Tibial nerve (tissue), 4 donors: ENCODE data around the gene TGM2. TPM values are rescaled to one million over a fixed set of nuclear protein-coding genes. Genes with fewer than 3 reads are reported as not detected.

Source experiments
- DNase-seq, 2 donors: peaks; one replicate each; pipeline ENCODE4 v3.0.0-alpha.2; 2019; ENCODE audit warnings: low spot score in 2 of 2
- H3K27ac ChIP-seq, 4 donors: fragments of 200-600 bp; sonication (generic) in 3 of 4; one replicate each; pipeline ENCODE4 v1.5.1; 2017 to 2019; ENCODE audit warnings: mild to moderate bottlenecking in 1 of 4
- H3K27me3 ChIP-seq, 2 donors: fragments of 200-600 bp; sonication (generic) in 1 of 2; one replicate each; pipeline versions ENCODE4 v1.5.1 to v1.6.0; 2017 to 2019
- H3K36me3 ChIP-seq, 3 donors: fragments of 200-600 bp; sonication (generic); one replicate each; pipeline ENCODE4 v1.5.1; 2018 to 2019
- H3K4me1 ChIP-seq, 4 donors: fragments of 200-600 bp; sonication (generic) in 3 of 4; one replicate each; pipeline ENCODE4 v1.5.1; 2017 to 2019
- H3K4me3 ChIP-seq, 4 donors: fragments of 200-600 bp; sonication (generic) in 3 of 4; one replicate each; pipeline ENCODE4 v1.5.1; 2017 to 2019; ENCODE audit warnings: mild to moderate bottlenecking in 1 of 4, moderate library complexity in 1 of 4
- H3K9me3 ChIP-seq, 4 donors: fragments of 200-600 bp; sonication (generic) in 3 of 4; one replicate each; pipeline ENCODE4 v1.5.1; 2017 to 2019
- EP300 ChIP-seq, 2 donors: sonication (generic); formaldehyde crosslinking; IDR thresholded peaks; one replicate each; pipeline ENCODE4 v1.6.1; 2017; ENCODE audit warnings: antibody characterized with exemption in 2 of 2, mild to moderate bottlenecking in 1 of 2
- POLR2A ChIP-seq, 2 donors: fragments of 450-650 bp; IDR thresholded peaks; one replicate each; pipeline ENCODE4 v1.6.1; 2017; ENCODE audit warnings: antibody characterized with exemption in 2 of 2, mild to moderate bottlenecking in 2 of 2, moderate library complexity in 2 of 2
- WGBS, 2 donors: methylation state at CpG; one replicate each; pipeline ENCODE4 v1.1.5; 2018; 5-methylcytosine and 5-hydroxymethylcytosine counted together
- total RNA-seq, 4 donors: library from RNA; depleted of rRNA; stranded (reverse); fragments of >200 nt; gene quantifications; one replicate each; pipeline ENCODE4 v1.1.0, GENCODE V29; 2016
- TF ChIP-seq, protein P1 (sequence below), 5 experiments: fragments of 200-600 bp in 3 of 5; fragments of 450-650 bp in 2 of 5; sonication (generic) in 3 of 5; IDR thresholded peaks; one replicate each; pipeline ENCODE4 v1.5.1; 2016 to 2019; ENCODE audit warnings: antibody characterized with exemption in 5 of 5, mild to moderate bottlenecking in 3 of 5, moderate library complexity in 2 of 5

Gene TGM2
- total RNA-seq, 4 donors from 2014 or later = 17.0 to 87.6 (median 55.8) TPM

DNA sequence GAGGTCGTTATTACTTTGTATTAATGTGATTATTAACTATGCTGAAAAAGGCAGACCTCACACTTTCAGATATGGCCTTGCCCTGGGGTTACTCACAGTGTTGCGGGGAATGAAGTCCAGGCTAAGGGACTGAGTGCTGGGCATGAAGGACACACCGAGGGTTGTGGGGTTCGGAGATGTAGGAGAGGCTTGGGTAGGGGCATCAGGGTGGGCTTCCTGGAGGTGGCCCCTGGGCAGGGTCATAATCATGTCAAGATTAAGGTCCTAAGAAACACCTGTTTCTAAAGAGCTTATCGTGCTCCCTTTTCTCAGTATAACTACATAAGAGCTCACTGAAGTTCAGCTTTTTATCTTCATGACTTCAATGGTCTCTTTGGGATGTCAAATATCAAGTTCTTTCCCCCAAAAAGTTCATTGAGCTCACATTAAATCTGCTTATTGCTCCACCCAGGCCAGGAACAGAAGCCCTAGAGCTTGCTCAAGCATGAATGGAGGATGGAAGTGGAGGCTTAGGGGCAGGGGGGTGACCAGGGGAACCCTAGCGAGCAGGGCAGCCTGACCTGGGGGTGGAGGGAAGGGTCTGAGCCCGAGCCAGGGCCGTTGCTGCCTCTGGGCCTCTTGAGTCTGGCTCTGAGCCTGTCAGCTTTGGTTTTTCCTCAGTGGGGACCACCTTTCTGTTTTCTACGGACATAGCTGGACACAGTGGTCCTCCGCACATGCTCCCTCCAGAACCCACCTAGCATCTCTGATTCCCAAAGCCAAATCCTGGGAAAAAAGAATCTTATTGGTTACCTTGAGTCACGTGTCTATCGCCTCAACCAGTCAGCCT, 37.3 kb upstream of the TGM2 start:
- Histone ChIP-seq H3K4me1 (peaks cover 0 to 4% (median 0%) of the 10 kb centered on the region in 4 donors), H3K36me3 (no peaks in the 10 kb centered on the region), H3K27me3 (no peaks in the 10 kb centered on the region), H3K4me3 (no peak overlapping the region), H3K9me3 (no peaks in the 10 kb centered on the region), H3K27ac (no peak overlapping the region)
- DNase-seq = no peak
- WGBS, 2 donors = 71 to 80% methylated on average over 12 of the region's 12 CpGs
- TF ChIP-seq, protein P1, sequence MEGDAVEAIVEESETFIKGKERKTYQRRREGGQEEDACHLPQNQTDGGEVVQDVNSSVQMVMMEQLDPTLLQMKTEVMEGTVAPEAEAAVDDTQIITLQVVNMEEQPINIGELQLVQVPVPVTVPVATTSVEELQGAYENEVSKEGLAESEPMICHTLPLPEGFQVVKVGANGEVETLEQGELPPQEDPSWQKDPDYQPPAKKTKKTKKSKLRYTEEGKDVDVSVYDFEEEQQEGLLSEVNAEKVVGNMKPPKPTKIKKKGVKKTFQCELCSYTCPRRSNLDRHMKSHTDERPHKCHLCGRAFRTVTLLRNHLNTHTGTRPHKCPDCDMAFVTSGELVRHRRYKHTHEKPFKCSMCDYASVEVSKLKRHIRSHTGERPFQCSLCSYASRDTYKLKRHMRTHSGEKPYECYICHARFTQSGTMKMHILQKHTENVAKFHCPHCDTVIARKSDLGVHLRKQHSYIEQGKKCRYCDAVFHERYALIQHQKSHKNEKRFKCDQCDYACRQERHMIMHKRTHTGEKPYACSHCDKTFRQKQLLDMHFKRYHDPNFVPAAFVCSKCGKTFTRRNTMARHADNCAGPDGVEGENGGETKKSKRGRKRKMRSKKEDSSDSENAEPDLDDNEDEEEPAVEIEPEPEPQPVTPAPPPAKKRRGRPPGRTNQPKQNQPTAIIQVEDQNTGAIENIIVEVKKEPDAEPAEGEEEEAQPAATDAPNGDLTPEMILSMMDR (IDR thresholded peaks at IDR 0.05) = no peak
- no peak for TF ChIP-seq POLR2A (IDR thresholded peaks at IDR 0.05)
- TF ChIP-seq EP300 (IDR thresholded peaks at IDR 0.05) = no peak

DNA sequence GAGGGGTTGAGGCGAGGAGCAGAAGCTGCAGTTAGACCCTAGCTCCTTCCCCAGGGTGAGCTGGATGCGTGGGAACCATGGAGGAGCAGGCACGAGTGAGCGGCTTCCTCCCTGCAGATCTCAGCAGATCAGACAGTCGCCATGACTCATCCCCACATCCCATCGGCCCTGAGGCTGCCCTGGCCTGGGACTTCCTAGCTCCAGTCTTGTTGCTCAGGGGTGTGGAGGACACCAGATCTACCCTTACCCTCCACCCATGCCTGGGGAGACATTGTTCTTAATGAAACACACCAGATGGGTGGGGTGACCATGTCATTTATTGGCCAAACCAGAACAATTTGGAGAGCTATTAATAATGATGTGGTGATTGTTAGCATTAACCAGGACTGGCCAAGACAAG, 36.3 kb upstream of the TGM2 start:
- TF ChIP-seq EP300 (IDR thresholded peaks at IDR 0.05) (no peak), POLR2A (IDR thresholded peaks at IDR 0.05) (no peak)
- TF ChIP-seq, protein P1 (IDR thresholded peaks at IDR 0.05) = no peak
- Histone ChIP-seq H3K4me3 (no peak overlapping the region), H3K4me1 (peaks cover 0 to 10% (median 0%) of the 10 kb centered on the region in 4 donors), H3K27ac (no peak overlapping the region), H3K9me3 (no peaks in the 10 kb centered on the region), H3K36me3 (no peaks in the 10 kb centered on the region), H3K27me3 (no peaks in the 10 kb centered on the region)
- DNase-seq = no peak
- WGBS, 2 donors = 68 to 73% methylated on average over 6 of the region's 6 CpGs

DNA sequence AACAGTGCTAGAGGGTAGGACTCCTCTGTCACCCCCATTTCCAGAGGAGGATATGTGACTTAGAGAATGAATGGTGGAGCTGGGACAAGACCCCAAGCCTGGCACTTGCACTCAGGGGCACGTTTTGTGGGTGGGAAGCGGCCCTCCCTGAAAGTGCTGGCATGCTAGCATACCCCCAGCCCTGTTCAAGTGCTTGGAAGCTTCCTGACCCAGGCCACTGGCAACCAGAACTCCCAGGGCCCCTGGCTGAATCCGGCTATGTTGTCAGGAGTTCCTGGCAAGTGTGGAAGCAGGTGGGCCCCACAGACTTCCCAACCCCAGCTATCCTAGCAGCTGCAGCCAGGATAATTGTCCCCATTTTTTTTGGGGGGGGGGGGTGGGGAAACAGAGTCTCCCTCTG, 35.6 kb upstream of the TGM2 start:
- Histone ChIP-seq H3K9me3 (no peaks in the 10 kb centered on the region), H3K27me3 (no peaks in the 10 kb centered on the region), H3K4me1 (peaks cover 0 to 13% (median 0%) of the 10 kb centered on the region in 4 donors), H3K27ac (no peak overlapping the region), H3K36me3 (no peaks in the 10 kb centered on the region), H3K4me3 (no peak overlapping the region)
- WGBS, 2 donors = 75 to 79% methylated on average over 3 of the region's 3 CpGs
- DNase-seq = no peak
- TF ChIP-seq EP300 (IDR thresholded peaks at IDR 0.05) (no peak), POLR2A (IDR thresholded peaks at IDR 0.05) (no peak)
- TF ChIP-seq, protein P1 (IDR thresholded peaks at IDR 0.05) = no peak

DNA sequence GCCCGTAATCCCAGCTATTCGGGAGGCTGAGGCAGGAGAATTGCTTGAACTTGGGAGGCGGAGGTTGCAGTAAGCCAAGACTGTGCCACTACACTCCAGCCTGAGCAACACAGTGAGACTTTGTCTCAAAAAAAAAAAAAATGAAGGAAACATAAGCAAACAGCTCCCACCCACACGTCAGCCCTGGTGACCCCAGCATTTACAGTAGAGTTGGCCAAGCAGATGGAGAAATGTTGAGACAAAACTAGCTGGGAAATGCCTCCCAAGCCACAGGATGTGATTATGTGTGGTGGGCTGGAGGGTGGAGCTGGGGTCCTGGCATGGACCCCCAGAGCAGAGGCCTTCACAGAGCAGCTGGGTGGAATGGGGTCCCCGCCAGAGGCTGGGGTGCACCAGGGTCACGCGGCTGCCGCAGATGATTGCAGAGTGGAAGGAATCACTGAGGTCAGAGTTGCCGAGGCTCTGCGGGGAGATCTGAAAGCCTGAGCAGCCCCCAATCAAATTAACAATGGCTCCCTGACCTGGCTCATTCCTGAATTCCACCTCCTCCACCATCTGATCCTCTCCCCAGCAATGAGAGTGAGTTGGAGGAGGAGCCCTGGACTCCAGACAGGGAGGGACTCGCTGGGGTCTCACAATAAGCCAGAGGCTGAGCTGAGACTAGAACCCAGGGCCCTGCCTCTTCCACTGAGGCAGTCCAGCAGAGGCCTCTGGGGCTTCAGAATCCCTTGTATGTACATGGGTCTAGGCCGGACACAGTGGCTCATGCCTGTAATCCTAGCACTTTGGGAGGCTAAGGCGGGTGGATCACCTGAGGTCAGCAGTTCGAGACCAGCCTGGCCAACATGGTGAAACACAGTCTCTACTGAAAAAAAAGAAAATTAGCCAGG, 34.7 kb upstream of the TGM2 start:
- H3K9me3 ChIP-seq = no peaks in the 10 kb centered on the region
- no peaks in the 10 kb centered on the region for H3K36me3 ChIP-seq
- no peak for DNase-seq
- WGBS, 2 donors = 45 to 58% methylated on average over 9 to 14 of the region's 14 CpGs
- peaks cover 0 to 13% (median 0%) of the 10 kb centered on the region in 4 donors for H3K4me1 ChIP-seq
- H3K27me3 ChIP-seq = no peaks in the 10 kb centered on the region
- H3K4me3 ChIP-seq = no peak overlapping the region
- H3K27ac ChIP-seq = no peak overlapping the region
- TF ChIP-seq, protein P1 (IDR thresholded peaks at IDR 0.05) = no peak
- TF ChIP-seq EP300 (IDR thresholded peaks at IDR 0.05) (no peak), POLR2A (IDR thresholded peaks at IDR 0.05) (no peak)
